ENCODE measurements around the gene ZNF839.

The ZNF839 gene

GRCh38 chr14:102387086-102387485 lies 67.5 kb downstream of the ZNF839 start:
- DNase-seq (ENCODE audit: low read depth), result no peak

- no peak for DNase-seq (ENCODE audit: low read depth)
Measured at GRCh38 chr14:102389246-102389645, 69.7 kb downstream of the ZNF839 start.

- no peak for DNase-seq (ENCODE audit: low read depth)
Measured at GRCh38 chr14:102390064-102390855, 70.7 kb downstream of the ZNF839 start.

Measured in T-helper 22 cell (primary cell).